GM10266 (cell line): ENCODE results near the gene MEIS2.

Experiments used
- DNase-seq: peaks from one replicate; pipeline ENCODE4 v3.0.0; 2012; ENCODE audit errors: extremely low spot score
- TF ChIP-seq, protein P1 (sequence below): IDR thresholded peaks from 2 replicates; pipeline ENCODE4 v1.5.1; 2012; ENCODE audit warnings: mild to moderate bottlenecking, low read depth; ENCODE audit not compliant: control insufficient read depth, insufficient read depth; ENCODE audit errors: missing control alignments

Gene MEIS2

GRCh38 chr15:36879568-36880222 is 220.7 kb downstream of the MEIS2 start:
- no peak for DNase-seq
- TF ChIP-seq, protein P1, sequence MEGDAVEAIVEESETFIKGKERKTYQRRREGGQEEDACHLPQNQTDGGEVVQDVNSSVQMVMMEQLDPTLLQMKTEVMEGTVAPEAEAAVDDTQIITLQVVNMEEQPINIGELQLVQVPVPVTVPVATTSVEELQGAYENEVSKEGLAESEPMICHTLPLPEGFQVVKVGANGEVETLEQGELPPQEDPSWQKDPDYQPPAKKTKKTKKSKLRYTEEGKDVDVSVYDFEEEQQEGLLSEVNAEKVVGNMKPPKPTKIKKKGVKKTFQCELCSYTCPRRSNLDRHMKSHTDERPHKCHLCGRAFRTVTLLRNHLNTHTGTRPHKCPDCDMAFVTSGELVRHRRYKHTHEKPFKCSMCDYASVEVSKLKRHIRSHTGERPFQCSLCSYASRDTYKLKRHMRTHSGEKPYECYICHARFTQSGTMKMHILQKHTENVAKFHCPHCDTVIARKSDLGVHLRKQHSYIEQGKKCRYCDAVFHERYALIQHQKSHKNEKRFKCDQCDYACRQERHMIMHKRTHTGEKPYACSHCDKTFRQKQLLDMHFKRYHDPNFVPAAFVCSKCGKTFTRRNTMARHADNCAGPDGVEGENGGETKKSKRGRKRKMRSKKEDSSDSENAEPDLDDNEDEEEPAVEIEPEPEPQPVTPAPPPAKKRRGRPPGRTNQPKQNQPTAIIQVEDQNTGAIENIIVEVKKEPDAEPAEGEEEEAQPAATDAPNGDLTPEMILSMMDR: no peak

DNA sequence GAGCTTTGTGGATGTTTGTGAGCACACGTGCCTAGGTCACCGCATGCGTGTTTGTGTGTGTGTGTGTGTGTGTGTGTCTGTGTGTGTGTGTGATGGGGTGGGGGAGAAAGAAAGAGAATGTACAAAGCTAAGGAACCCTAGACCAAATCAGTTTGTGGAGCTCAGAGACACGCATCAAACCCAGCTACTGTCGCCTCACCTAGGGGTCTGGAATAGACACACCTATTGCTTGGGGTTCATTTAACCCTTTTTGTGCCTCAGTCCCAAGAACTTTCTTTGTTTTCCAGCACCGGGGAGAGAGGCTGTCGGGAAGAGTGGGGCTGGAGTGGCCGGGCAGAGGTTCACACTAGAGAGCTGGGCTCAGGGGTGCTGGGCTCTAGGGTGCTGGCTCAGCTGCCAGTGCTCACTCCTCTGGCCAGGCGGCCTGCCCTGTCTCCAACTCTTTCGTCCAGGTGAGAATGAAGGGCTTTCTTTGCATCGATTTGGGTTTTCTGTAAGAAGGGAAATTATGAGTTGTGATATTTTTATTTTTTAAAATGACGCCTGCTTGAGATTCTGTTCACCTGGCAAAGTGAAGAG is 221.6 kb downstream of the MEIS2 start:
- no peak for DNase-seq
- TF ChIP-seq, protein P1: no peak

DNA sequence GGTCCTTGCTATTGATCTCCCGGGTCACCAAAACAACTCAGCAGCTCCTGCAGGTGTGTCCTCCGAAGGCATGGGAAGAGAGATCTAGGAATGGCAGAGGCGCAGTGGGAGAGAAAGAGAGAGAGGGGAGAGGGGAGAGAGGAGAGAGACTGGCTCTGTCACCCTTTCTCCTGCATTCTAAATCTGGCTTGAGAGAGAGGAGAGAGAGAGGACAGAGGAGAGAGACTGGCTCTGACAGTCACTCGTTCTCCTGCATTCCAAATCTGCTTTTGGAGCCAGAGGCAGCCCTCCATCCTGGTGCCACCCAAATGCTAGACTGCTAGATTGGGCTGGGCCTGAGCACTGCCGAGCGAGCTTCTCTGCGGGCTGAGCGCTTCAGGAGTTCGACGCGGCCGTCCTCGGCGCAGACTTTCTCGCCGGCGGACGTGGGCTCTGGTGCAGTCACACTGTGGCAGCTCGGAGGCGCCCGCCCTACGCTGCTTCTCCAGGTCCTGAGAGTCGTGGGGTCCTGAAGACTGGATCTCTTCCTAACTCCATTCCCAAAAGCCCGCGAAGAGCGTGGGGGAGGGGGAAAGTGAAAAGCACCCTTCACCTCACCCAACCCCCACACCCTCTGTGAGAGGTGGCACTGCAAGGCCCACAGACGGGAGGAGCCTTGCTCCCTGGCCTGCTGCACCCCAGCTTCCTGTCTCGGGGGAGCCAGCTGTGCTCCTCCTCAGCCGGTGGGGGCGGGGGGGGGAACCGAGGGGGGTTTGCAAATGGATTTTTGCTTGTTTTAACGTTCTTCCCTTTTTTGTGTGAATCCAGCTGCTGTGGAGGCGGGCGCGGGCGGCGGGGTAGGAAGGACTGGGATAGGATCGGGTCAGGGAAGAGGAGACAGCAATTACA is 222.3 kb downstream of the MEIS2 start:
- TF ChIP-seq, protein P1: no peak
- DNase-seq: no peak

DNA sequence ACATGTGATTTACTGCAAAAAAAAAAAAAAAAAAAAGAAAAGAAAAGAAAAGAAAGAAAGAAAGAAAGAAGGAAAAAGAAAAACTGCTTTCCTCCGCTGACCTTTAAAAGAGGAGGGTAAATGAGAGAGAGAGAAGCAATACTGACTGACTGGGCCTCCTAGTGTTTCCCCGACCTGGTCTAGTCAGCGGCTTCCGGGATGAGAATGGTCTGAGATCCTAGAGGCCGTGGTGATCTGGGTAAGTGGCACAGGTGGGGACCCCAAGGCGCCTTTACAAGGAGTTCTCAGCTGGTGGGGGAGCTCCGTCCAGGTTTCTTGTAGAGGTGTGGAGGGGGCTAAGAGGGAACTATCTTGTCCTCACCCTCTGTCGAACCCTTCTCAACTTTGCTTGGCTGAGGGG is 223.1 kb downstream of the MEIS2 start:
- TF ChIP-seq, protein P1: no peak
- DNase-seq: no peak

GRCh38 chr15:36875740-36876334 is 224.5 kb downstream of the MEIS2 start:
- no peak for DNase-seq

DNA sequence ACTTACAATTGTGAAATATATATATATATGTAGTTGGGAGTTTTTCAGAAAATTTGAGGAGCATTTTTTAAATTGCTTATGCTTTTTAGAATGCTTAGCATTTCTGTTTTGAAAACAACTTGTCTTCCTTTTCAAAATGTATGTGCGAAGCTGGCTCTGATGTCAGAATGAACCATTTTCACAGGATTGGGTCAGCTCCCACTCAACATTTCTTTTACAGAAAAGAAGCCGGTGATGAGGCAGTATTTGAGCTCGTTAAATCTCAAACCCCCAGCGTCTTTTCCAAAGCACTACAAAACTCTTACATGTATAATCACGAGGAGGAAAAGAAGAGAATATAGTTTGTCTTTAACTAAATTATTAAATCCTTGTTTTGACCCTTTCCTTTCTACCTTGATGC is 225.4 kb downstream of the MEIS2 start:
- TF ChIP-seq, protein P1: no peak
- no peak for DNase-seq

More at GRCh38 chr15:36875740-36876334, 224.5 kb downstream of the MEIS2 start:
- TF ChIP-seq, protein P1: no peak
